OCI-LY7 (cell line): ENCODE measurements around the gene NOMO2. TPM values are rescaled to one million over a fixed set of nuclear protein-coding genes. Genes with fewer than 3 reads are reported as not detected.
"Not testable (repeated sequence)": the region's sequence is repeated elsewhere in the genome, so short reads cannot be mapped to it uniquely, and the experiment has no call there.

Experiments used
- BruUV-seq: library from RNA; stranded (reverse); fragments of 400-500 nt; replicated peaks from 2 replicates; lab custom pipeline; 2021; lab: Mats Ljungman, UMichigan
- CTCF ChIA-PET: fragments of 300-600 bp; sonication (Branson Sonifier 250); formaldehyde crosslinking; loops from one replicate; lab custom pipeline; 2022; ENCODE audit warnings: antibody characterized with exemption; ENCODE audit not compliant: unreplicated experiment; lab: Charles Lee
- POLR2A ChIA-PET: fragments of 300-600 bp; sonication (Branson Sonifier 250); formaldehyde crosslinking; loops from one replicate; lab custom pipeline; 2022; ENCODE audit warnings: antibody characterized with exemption; lab: Charles Lee
- DNase-seq: peaks from one replicate; pipeline ENCODE4 v3.0.0-alpha.2; 2015; ENCODE audit warnings: low spot score
- H2AFZ ChIP-seq: fragments of 200-600 bp; sonication (generic), shearing (Covaris generic); 2 replicates; pipeline ENCODE4 v1.6.1; 2014; ENCODE audit warnings: mild to moderate bottlenecking, antibody characterized with exemption, low read length, moderate library complexity
- H3K27ac ChIP-seq: fragments of 200-600 bp; sonication (generic); 2 replicates; pipeline ENCODE4 v1.5.1; 2014; ENCODE audit warnings: mixed run types, low read depth, mild to moderate bottlenecking, moderate library complexity, low read length, inconsistent platforms; ENCODE audit not compliant: poor library complexity, severe bottlenecking
- H3K36me3 ChIP-seq: fragments of 200-600 bp; sonication (generic); 2 replicates; pipeline ENCODE4 v1.6.1; 2014; ENCODE audit warnings: mild to moderate bottlenecking, antibody characterized with exemption, low read length, moderate library complexity, mixed read lengths; ENCODE audit not compliant: insufficient read depth
- H3K4me1 ChIP-seq: fragments of 200-600 bp; sonication (generic); 2 replicates; pipeline ENCODE4 v1.5.1; 2014; ENCODE audit warnings: mild to moderate bottlenecking, low read length; ENCODE audit not compliant: insufficient read depth, poor library complexity, severe bottlenecking
- H3K4me2 ChIP-seq: fragments of 200-600 bp; sonication (generic); 2 replicates; pipeline ENCODE4 v1.6.1; 2014; ENCODE audit warnings: mild to moderate bottlenecking, low read length
- H3K4me3 ChIP-seq: fragments of 200-600 bp; sonication (generic); 2 replicates; pipeline ENCODE4 v1.5.1; 2014; ENCODE audit warnings: mild to moderate bottlenecking, low read depth, low read length; ENCODE audit not compliant: poor library complexity, severe bottlenecking
- H3K79me2 ChIP-seq: fragments of 200-600 bp; sonication (generic); 2 replicates; pipeline ENCODE4 v1.6.1; 2016; ENCODE audit warnings: low read depth, mild to moderate bottlenecking, low read length, moderate library complexity, mixed read lengths; ENCODE audit not compliant: insufficient read depth
- H3K9me2 ChIP-seq: fragments of 200-600 bp; sonication (generic); 2 replicates; pipeline ENCODE4 v1.6.1; 2016; ENCODE audit warnings: mild to moderate bottlenecking, low read length, mixed read lengths; ENCODE audit not compliant: insufficient read depth
- H3K9me3 ChIP-seq: fragments of 200-600 bp; sonication (generic); 2 replicates; pipeline ENCODE4 v1.6.1; 2014; ENCODE audit warnings: mild to moderate bottlenecking, mixed run types, low read length, mixed read lengths
- H4K20me1 ChIP-seq: fragments of 200-600 bp; sonication (generic); 2 replicates; pipeline ENCODE4 v1.6.1; 2014; ENCODE audit warnings: mild to moderate bottlenecking, antibody characterized with exemption, low read length, moderate library complexity, mixed read lengths; ENCODE audit not compliant: insufficient read depth
- intact Hi-C: fragments of 100-400 bp; cut with micrococcal nuclease; formaldehyde crosslinking; loops from one replicate; pipeline ENCODE4 v1.10.0; 2022; ENCODE audit not compliant: unreplicated experiment
- total RNA-seq, 2 experiments: library from RNA; depleted of rRNA in 1 of 2; stranded (reverse); fragments of >200 nt in 1 of 2; shearing (Covaris generic) in 1 of 2; gene quantifications; 2 replicates each; pipeline ENCODE4 v1.2.3, GENCODE V29; 2014 to 2022
- TF ChIP-seq, protein P1 (sequence below): fragments of 200-600 bp; sonication (generic); conservative IDR thresholded peaks from 2 replicates; pipeline ENCODE4 v1.5.1; 2014; ENCODE audit warnings: mild to moderate bottlenecking, antibody characterized with exemption, low read length, moderate library complexity, mixed read lengths

The NOMO2 gene
- total RNA-seq, 2 experiments from 2014 or later = 65.0 to 80.2 TPM

GRCh38 chr16:18591908-18592307 lies 30.0 kb upstream of the NOMO2 start:
- H3K4me2 ChIP-seq, H2AFZ ChIP-seq, H3K9me2 ChIP-seq, H3K9me3 ChIP-seq, POLR2A ChIA-PET, H3K79me2 ChIP-seq, H3K27ac ChIP-seq, CTCF ChIA-PET, intact Hi-C loops, H3K4me1 ChIP-seq, H3K36me3 ChIP-seq, BruUV-seq, H3K4me3 ChIP-seq, H4K20me1 ChIP-seq: not testable (repeated sequence)
- TF ChIP-seq, protein P1, sequence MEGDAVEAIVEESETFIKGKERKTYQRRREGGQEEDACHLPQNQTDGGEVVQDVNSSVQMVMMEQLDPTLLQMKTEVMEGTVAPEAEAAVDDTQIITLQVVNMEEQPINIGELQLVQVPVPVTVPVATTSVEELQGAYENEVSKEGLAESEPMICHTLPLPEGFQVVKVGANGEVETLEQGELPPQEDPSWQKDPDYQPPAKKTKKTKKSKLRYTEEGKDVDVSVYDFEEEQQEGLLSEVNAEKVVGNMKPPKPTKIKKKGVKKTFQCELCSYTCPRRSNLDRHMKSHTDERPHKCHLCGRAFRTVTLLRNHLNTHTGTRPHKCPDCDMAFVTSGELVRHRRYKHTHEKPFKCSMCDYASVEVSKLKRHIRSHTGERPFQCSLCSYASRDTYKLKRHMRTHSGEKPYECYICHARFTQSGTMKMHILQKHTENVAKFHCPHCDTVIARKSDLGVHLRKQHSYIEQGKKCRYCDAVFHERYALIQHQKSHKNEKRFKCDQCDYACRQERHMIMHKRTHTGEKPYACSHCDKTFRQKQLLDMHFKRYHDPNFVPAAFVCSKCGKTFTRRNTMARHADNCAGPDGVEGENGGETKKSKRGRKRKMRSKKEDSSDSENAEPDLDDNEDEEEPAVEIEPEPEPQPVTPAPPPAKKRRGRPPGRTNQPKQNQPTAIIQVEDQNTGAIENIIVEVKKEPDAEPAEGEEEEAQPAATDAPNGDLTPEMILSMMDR = peak; percentile 45; the same call in 1 of the 2 replicates
- peak; percentile 16 for DNase-seq

- BruUV-seq, CTCF ChIA-PET, H3K9me2 ChIP-seq, H2AFZ ChIP-seq, POLR2A ChIA-PET, H3K4me2 ChIP-seq, H4K20me1 ChIP-seq, H3K36me3 ChIP-seq, DNase-seq, H3K9me3 ChIP-seq, H3K79me2 ChIP-seq, intact Hi-C loops, H3K4me1 ChIP-seq, H3K4me3 ChIP-seq, H3K27ac ChIP-seq: not testable (repeated sequence)
Observed at GRCh38 chr16:18591441-18591840, 29.5 kb upstream of the NOMO2 start.

GRCh38 chr16:18589806-18590205 lies 27.9 kb upstream of the NOMO2 start:
- H3K4me1 ChIP-seq, H3K9me3 ChIP-seq, H3K36me3 ChIP-seq, H3K4me2 ChIP-seq, BruUV-seq, H3K4me3 ChIP-seq, H3K79me2 ChIP-seq, H2AFZ ChIP-seq, H3K27ac ChIP-seq, CTCF ChIA-PET, H3K9me2 ChIP-seq, POLR2A ChIA-PET, intact Hi-C loops, DNase-seq, H4K20me1 ChIP-seq: not testable (repeated sequence)

DNA sequence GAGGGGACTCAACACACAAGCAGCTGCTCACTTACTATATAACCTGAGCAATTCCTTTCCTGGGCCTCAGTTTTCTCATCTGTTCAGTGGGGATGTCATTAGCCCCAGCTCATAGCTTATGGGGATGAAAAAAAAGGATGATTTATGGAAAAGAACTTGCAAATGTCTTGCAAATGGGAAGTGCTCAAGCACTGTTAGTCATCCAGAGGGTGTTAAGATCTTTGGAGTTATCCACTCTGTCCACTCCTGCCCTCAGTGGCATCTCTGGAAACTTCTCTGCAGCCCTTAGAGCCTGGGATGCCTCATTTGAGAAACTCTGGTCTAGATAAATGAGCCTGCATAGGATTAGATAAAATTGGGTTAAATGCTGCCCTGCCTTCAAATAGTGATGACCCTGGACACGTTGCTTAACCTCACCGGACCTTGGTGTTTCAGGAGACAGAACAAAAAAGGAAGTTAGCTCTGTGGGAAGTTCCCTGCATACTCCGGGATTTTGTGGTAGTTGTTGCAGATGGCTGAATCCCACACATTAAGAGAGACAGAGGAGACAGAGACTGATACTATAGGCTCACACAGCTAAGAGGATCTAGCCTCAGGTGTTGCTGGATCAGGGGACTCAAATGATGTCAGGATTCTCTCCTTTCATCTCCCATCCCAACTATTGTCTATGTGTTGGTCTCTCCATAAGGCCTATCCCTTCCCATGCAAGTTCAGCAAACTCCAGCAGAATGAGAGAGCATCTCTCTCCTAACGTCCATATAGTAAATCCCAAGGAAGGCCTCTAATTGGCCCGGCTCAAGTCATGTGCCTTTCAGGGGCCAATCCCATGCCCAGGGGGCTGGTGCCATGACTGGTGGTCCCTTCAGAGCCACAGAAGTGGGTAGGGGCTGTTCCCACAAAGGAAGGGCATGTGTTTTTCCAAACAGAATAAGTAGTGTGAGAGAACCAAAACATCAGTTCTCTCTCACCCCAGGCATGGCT lies 25.0 kb upstream of the NOMO2 start:
- H3K9me3 ChIP-seq, H2AFZ ChIP-seq, H4K20me1 ChIP-seq, H3K79me2 ChIP-seq, intact Hi-C loops, H3K27ac ChIP-seq, BruUV-seq, H3K36me3 ChIP-seq, POLR2A ChIA-PET, H3K4me2 ChIP-seq, H3K9me2 ChIP-seq, DNase-seq, H3K4me1 ChIP-seq, CTCF ChIA-PET, H3K4me3 ChIP-seq: not testable (repeated sequence)

GRCh38 chr16:18585789-18586188 lies 23.9 kb upstream of the NOMO2 start:
- H3K4me1 ChIP-seq, CTCF ChIA-PET, H3K79me2 ChIP-seq, intact Hi-C loops, BruUV-seq, H3K27ac ChIP-seq, H3K4me2 ChIP-seq, H2AFZ ChIP-seq, H3K9me2 ChIP-seq, DNase-seq, H3K36me3 ChIP-seq, POLR2A ChIA-PET, H4K20me1 ChIP-seq, H3K4me3 ChIP-seq, H3K9me3 ChIP-seq: not testable (repeated sequence)
